OCI-LY7 (cell line): ENCODE measurements around the gene SF3A1.
"Not testable (repeated sequence)": the region's sequence is repeated elsewhere in the genome, so short reads cannot be mapped to it uniquely, and the experiment has no call there.

Experiments used
- EZH2phosphoT487 ChIP-seq: fragments of 200-600 bp; sonication (generic); IDR thresholded peaks from 2 replicates; pipeline ENCODE4 v1.6.1; 2018; ENCODE audit warnings: low read depth, borderline replicate concordance, mild to moderate bottlenecking, mixed run types, antibody characterized with exemption, low read length, moderate library complexity, mixed read lengths
- TF ChIP-seq, protein P1 (sequence below): fragments of 200-600 bp; sonication (generic); conservative IDR thresholded peaks from 2 replicates; pipeline ENCODE4 v1.5.1; 2014; ENCODE audit warnings: mild to moderate bottlenecking, antibody characterized with exemption, low read length, moderate library complexity, mixed read lengths

DNA sequence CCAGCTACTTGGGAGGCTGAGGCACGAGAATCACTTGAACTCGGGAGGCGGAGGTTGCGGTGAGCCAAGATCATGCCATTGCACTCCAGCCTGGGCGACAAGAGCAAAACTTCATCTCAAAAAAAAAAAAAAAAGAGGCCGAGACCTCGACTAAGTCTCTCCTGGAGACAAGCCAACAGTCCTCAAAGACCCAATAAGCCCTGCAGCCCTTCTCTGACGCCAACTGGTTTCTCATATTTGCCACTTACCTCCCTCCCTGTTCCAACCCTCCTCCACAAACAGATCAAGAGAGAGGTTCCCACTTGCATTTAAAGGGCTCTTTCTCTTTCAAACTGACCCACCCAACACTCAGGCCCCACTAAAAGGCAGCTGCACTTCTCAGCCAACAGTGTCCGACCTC lies 18.4 kb downstream of the SF3A1 start:
- TF ChIP-seq, protein P1, sequence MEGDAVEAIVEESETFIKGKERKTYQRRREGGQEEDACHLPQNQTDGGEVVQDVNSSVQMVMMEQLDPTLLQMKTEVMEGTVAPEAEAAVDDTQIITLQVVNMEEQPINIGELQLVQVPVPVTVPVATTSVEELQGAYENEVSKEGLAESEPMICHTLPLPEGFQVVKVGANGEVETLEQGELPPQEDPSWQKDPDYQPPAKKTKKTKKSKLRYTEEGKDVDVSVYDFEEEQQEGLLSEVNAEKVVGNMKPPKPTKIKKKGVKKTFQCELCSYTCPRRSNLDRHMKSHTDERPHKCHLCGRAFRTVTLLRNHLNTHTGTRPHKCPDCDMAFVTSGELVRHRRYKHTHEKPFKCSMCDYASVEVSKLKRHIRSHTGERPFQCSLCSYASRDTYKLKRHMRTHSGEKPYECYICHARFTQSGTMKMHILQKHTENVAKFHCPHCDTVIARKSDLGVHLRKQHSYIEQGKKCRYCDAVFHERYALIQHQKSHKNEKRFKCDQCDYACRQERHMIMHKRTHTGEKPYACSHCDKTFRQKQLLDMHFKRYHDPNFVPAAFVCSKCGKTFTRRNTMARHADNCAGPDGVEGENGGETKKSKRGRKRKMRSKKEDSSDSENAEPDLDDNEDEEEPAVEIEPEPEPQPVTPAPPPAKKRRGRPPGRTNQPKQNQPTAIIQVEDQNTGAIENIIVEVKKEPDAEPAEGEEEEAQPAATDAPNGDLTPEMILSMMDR: not testable (repeated sequence)
- TF ChIP-seq EZH2phosphoT487: not testable (repeated sequence)
